H1 (cell line): ENCODE measurements around the gene DIO3.

ENCODE experiments used
- ATF2 ChIP-seq: IDR thresholded peaks from 2 replicates; pipeline ENCODE4 v1.6.1; 2012; ENCODE audit warnings: low read length, inconsistent platforms
- BACH1 ChIP-seq: IDR thresholded peaks from 2 replicates; pipeline ENCODE4 v1.6.1; 2012; ENCODE audit warnings: low read length, improper control_type of control experiment
- BCL11A ChIP-seq, 2 experiments: IDR thresholded peaks; one replicate each; pipeline ENCODE4 v1.6.1; 2011; ENCODE audit warnings: low read depth in 2 of 2, low read length in 2 of 2, mild to moderate bottlenecking in 2 of 2
- EZH2 ChIP-seq: fragments of 200-600 bp; sonication (generic); IDR thresholded peaks from 2 replicates; pipeline ENCODE4 v1.7.1; 2012; ENCODE audit warnings: low read depth, mild to moderate bottlenecking, moderate library complexity, low read length, inconsistent platforms; ENCODE audit not compliant: severe bottlenecking
- HDAC2 ChIP-seq, 2 experiments: fragments of 300-600 bp in 1 of 2; sonication (generic) in 1 of 2; IDR thresholded peaks; 2 replicates each; pipeline ENCODE4 v1.6.1; 2011 to 2012; ENCODE audit warnings: low read depth in 2 of 2, low read length in 2 of 2, mild to moderate bottlenecking in 2 of 2, moderate library complexity in 2 of 2, borderline replicate concordance in 1 of 2, inconsistent platforms in 1 of 2
- SAP30 ChIP-seq: fragments of 300-600 bp; sonication (generic); IDR thresholded peaks from 2 replicates; pipeline ENCODE4 v1.7.1; 2012; ENCODE audit warnings: low read length, moderate library complexity, mild to moderate bottlenecking, inconsistent platforms; ENCODE audit not compliant: insufficient read depth, insufficient replicate concordance
- SIN3A ChIP-seq, 2 experiments: IDR thresholded peaks in 1 of 2; conservative IDR thresholded peaks in 1 of 2; 2 replicates each; pipeline ENCODE4 v1.6.1; 2011 to 2012; ENCODE audit warnings: low read length in 2 of 2, improper control_type of control experiment in 1 of 2, low read depth in 1 of 2, mild to moderate bottlenecking in 1 of 2
- TEAD4 ChIP-seq: IDR thresholded peaks from 2 replicates; pipeline ENCODE4 v1.6.1; 2012; ENCODE audit warnings: low read depth, low read length, inconsistent platforms, mixed read lengths
- YY1 ChIP-seq: IDR thresholded peaks from 2 replicates; pipeline ENCODE4 v1.6.1; 2011; ENCODE audit warnings: low read depth, mild to moderate bottlenecking, low read length
- TF ChIP-seq, protein P1 (sequence below), 3 experiments: IDR thresholded peaks; 1 replicate in 2 of 3; 2 replicates in 1 of 3; pipeline versions ENCODE4 v1.5.1 to v1.6.1; 2011; ENCODE audit warnings: low read length in 3 of 3, mild to moderate bottlenecking in 3 of 3, inconsistent platforms in 2 of 3, low read depth in 1 of 3, moderate library complexity in 1 of 3; ENCODE audit not compliant: insufficient read depth in 1 of 3; ENCODE audit errors: control extremely low read depth in 1 of 3

DNA sequence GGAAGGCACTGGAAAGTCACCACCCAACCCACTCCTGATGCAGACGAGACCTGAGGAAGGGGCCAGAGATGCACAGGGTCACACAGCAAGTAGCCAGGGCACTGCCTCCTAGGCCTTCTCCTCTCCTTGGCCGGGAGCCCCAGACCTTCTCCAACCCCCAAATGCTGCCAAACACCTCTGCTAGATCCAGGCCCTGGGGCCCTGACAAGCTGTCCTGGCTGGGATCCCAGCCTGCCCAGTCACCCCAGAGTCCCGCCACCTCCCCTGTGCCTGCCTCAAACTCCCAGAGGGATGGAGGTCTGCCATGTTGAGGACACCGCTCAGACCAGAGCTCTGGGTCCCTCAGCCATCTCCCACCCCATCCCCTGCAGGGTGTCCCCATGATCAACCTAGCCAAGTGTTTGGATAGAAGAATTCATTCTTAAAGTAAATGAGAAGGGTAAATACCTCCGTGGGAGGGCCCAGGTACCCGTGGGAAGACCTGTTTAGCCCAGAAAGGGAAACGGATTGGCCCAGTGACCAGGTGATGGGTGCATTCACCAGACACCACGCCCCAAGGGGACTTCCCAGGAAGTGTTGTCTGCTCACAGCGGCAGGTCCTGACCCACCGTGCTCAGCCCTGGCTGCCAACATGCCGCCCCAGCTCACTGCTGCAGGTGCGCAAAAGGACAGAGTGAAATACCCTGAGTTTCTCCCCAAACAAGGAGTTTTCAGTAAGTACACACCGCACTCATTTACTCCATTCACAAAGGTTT lies 4.6 kb upstream of the DIO3 start:
- TF ChIP-seq EZH2 (no peak), TEAD4 (no peak), SAP30 (no peak), YY1 (no peak), SIN3A (conservative IDR thresholded peaks at IDR 0.05 in 1 of 2, IDR thresholded peaks at IDR 0.05 in 1 of 2; ENCODE audit: low read depth in 1 of 2, low read length in 2 of 2) (no peak), HDAC2 (IDR thresholded peaks at IDR 0.05; ENCODE audit: borderline replicate concordance in 1 of 2, low read depth in 2 of 2, low read length in 2 of 2) (no peak), BACH1 (no peak), BCL11A (IDR thresholded peaks at IDR 0.05; ENCODE audit: low read depth in 2 of 2, low read length in 2 of 2) (no peak), ATF2 (no peak)
- TF ChIP-seq, protein P1, sequence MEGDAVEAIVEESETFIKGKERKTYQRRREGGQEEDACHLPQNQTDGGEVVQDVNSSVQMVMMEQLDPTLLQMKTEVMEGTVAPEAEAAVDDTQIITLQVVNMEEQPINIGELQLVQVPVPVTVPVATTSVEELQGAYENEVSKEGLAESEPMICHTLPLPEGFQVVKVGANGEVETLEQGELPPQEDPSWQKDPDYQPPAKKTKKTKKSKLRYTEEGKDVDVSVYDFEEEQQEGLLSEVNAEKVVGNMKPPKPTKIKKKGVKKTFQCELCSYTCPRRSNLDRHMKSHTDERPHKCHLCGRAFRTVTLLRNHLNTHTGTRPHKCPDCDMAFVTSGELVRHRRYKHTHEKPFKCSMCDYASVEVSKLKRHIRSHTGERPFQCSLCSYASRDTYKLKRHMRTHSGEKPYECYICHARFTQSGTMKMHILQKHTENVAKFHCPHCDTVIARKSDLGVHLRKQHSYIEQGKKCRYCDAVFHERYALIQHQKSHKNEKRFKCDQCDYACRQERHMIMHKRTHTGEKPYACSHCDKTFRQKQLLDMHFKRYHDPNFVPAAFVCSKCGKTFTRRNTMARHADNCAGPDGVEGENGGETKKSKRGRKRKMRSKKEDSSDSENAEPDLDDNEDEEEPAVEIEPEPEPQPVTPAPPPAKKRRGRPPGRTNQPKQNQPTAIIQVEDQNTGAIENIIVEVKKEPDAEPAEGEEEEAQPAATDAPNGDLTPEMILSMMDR (IDR thresholded peaks at IDR 0.05; ENCODE audit: control extremely low read depth in 1 of 3, insufficient read depth in 1 of 3, low read depth in 1 of 3, low read length in 3 of 3): no peak
